OCI-LY7 (cell line): ENCODE results near the gene TMEM100.
"Not testable (repeated sequence)": the region's sequence is repeated elsewhere in the genome, so short reads cannot be mapped to it uniquely, and the experiment has no call there.

Experiments used
- CTCF ChIP-seq: fragments of 200-600 bp; sonication (generic); conservative IDR thresholded peaks from 2 replicates; pipeline ENCODE4 v1.5.1; 2014; ENCODE audit warnings: mild to moderate bottlenecking, antibody characterized with exemption, low read length, moderate library complexity, mixed read lengths
- EZH2phosphoT487 ChIP-seq: fragments of 200-600 bp; sonication (generic); IDR thresholded peaks from 2 replicates; pipeline ENCODE4 v1.6.1; 2018; ENCODE audit warnings: low read depth, borderline replicate concordance, mild to moderate bottlenecking, mixed run types, antibody characterized with exemption, low read length, moderate library complexity, mixed read lengths

GRCh38 chr17:55672010-55672409 lies 50.7 kb downstream of the TMEM100 start:
- TF ChIP-seq CTCF, EZH2phosphoT487: not testable (repeated sequence)
